ENCODE data around the gene ZNF423. TPM values are rescaled to one million over a fixed set of nuclear protein-coding genes. Genes with fewer than 3 reads are reported as not detected.

Gene ZNF423
- total RNA-seq, 4 donors from 2014 or later = 0.72 to 5.9 (median 1.1) TPM

DNA sequence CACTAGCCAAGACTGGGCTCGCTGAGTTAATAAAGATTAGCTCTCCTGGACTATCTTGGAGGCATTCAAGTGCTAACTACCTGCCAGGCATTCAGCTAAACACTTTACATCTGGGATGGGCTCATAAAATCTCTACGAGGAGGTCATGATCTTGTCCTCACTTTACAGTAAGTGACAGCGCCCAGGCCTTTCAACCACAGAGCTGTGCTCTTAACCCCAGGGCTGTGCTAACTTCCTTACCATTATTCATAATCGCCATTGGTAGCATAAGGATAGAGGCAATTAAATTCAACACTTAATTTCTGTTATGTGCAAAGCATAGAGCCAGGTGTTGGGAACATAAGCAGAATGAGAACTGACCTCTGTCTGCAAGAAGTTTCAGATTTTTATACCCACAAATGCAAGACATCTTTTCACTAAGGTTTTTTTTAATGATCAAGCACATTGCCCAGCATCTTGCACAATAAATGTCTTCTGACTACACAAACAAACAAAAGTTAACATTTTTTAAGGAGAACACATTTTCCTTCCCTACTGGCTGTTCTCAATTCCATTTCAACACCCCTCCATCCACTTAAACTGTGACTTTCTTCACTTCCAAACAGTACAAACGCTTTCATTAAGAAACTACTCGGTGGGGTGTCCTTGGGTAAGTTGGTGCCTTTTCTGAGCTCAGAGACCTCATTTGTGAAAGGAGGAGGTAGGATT lies 310.0 kb downstream of the ZNF423 start:
- intact Hi-C loops (cut with DNase I) = no loop called here
- Histone ChIP-seq H3K9me3 (no peaks in the 10 kb centered on the region), H3K27ac (peak overlapping the region in 2 of 4 donors; percentile 55 to 74), H3K36me3 (no peaks in the 10 kb centered on the region), H3K27me3 (no peaks in the 10 kb centered on the region), H3K4me3 (no peak overlapping the region), H3K4me1 (peaks cover 0 to 19% (median 3%) of the 10 kb centered on the region in 3 donors)
- no peak for DNase-seq
- 67 to 76% methylated on average over 5 to 6 of the region's 6 CpGs for WGBS, 2 donors
- TF ChIP-seq POLR2A (IDR thresholded peaks at IDR 0.05) = no peak
- TF ChIP-seq, protein P1, sequence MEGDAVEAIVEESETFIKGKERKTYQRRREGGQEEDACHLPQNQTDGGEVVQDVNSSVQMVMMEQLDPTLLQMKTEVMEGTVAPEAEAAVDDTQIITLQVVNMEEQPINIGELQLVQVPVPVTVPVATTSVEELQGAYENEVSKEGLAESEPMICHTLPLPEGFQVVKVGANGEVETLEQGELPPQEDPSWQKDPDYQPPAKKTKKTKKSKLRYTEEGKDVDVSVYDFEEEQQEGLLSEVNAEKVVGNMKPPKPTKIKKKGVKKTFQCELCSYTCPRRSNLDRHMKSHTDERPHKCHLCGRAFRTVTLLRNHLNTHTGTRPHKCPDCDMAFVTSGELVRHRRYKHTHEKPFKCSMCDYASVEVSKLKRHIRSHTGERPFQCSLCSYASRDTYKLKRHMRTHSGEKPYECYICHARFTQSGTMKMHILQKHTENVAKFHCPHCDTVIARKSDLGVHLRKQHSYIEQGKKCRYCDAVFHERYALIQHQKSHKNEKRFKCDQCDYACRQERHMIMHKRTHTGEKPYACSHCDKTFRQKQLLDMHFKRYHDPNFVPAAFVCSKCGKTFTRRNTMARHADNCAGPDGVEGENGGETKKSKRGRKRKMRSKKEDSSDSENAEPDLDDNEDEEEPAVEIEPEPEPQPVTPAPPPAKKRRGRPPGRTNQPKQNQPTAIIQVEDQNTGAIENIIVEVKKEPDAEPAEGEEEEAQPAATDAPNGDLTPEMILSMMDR (IDR thresholded peaks at IDR 0.05) = no peak

DNA sequence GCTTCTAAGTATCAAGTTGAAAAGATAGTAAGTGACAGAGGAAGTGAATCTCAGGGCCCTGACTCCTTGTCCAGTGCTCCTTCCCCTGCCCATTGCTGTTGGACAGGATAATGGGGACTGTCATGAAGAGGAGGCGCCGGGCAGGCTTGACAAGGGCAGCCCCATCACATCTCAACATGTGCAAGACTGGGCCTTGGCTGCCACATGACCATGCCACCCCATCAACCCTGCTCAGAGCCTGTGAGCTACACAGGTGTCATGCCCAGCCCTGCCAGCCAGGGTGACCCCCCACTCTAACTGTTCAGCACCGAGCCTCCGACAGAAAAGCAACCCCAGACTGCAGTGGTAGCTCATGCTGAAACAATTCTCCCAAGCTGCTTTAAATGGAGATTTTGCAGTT lies 310.7 kb downstream of the ZNF423 start:
- no peaks in the 10 kb centered on the region for H3K36me3 ChIP-seq
- no peak overlapping the region for H3K4me3 ChIP-seq
- H3K9me3 ChIP-seq = no peaks in the 10 kb centered on the region
- WGBS, 2 donors = 77% methylated on average over 2 of the region's 4 CpGs; no CpG with 5 or more reads in 1 of the 2 donors
- H3K27me3 ChIP-seq = no peaks in the 10 kb centered on the region
- peak overlapping the region in 1 of 4 donors; percentile 2 for H3K27ac ChIP-seq
- peaks cover 0 to 19% (median 3%) of the 10 kb centered on the region in 3 donors for H3K4me1 ChIP-seq
- intact Hi-C loops (cut with DNase I) = no loop called here
- no peak for DNase-seq
- no peak for TF ChIP-seq POLR2A (IDR thresholded peaks at IDR 0.05)
- TF ChIP-seq, protein P1 (IDR thresholded peaks at IDR 0.05) = no peak

DNA sequence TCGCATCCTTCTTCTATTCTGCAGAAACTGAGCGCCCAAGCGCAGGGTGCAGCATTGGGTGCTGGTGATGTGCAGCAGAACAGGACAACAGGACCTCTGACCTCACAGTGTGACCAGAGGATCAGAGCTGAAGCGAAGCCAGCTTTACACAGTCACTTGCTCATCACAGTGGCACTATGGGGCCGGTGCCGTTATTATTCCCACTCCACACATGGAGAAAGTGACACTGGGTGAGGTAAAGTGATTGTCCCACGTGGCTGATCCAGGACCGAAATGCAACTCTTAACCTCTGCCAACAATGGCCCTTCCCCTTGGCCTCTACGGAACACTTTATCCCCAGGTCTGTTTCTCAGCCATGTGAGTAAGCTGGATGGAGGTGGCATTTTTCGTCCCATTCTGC lies 311.1 kb downstream of the ZNF423 start:
- 88 to 89% methylated on average over 9 of the region's 10 CpGs for WGBS, 2 donors
- intact Hi-C loops (cut with DNase I) = no loop called here
- H3K27ac ChIP-seq = no peak overlapping the region

DNA sequence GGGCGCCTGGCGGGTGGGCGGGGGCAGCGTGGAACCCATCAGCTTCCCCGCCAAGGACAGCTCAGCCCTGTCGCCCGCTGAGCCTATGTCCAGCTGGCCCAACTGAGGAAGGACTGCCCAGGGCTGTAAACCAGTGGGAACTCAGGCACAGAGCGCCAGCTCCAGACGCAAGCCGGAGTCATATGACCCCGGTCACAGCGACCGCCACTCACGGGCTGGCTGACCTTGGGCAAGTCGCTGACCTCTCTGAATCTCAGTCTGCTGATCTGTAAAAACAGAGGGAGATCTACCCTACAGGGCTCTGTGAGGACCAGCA lies 312.3 kb downstream of the ZNF423 start:
- no peaks in the 10 kb centered on the region for H3K27me3 ChIP-seq
- H3K4me3 ChIP-seq = no peak overlapping the region
- WGBS, 2 donors = 91 to 96% methylated on average over 4 to 8 of the region's 15 CpGs
- intact Hi-C loops (cut with DNase I) = no loop called here
- no peaks in the 10 kb centered on the region for H3K36me3 ChIP-seq
- no peaks in the 10 kb centered on the region for H3K9me3 ChIP-seq
- peak overlapping the region in 2 of 4 donors; percentile 66 to 69 for H3K27ac ChIP-seq
- H3K4me1 ChIP-seq = peaks cover 0 to 19% (median 3%) of the 10 kb centered on the region in 3 donors
- no peak for DNase-seq
- TF ChIP-seq POLR2A (IDR thresholded peaks at IDR 0.05) = no peak

More for the DNA sequence above, 311.1 kb downstream of the ZNF423 start:
- H3K9me3 ChIP-seq = no peaks in the 10 kb centered on the region
- no peak for DNase-seq
- no peaks in the 10 kb centered on the region for H3K36me3 ChIP-seq
- TF ChIP-seq, protein P1 (IDR thresholded peaks at IDR 0.05) = no peak
- TF ChIP-seq POLR2A (IDR thresholded peaks at IDR 0.05) = no peak
- no peaks in the 10 kb centered on the region for H3K27me3 ChIP-seq
- no peak overlapping the region for H3K4me3 ChIP-seq
- H3K4me1 ChIP-seq = peaks cover 0 to 19% (median 3%) of the 10 kb centered on the region in 3 donors

DNA sequence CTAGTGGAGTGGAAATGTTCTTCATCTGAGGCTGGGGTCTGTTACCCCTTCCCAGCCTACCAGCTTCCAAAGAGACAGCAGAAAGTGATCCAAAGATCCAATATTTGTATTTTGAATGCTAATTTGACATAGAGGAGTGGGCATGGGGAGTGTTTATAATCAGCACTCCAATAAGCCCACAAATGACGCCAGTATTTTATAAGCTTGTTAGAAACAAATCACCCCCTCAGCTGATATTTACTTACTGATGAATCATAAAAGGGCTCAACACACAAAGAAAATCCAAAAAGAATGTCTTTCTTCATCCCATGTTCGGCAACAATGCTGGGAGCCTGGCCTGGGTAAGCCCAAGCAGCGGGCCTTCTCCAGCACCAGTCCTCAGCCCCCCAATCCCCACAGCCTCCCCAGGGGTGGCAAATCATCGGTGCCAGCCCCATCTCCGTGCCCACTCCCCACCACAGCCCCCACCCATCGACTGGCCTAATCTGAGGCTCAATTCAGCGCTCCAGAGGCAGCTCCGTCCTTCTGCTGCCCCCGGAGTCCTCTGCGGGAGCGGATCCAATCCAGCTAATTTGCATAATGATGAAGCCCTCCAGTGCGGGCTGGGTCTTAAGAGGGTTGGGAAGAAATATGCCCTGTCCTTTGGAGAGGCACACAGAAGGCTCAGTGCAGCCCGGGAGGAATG lies 312.8 kb downstream of the ZNF423 start:
- H3K4me3 ChIP-seq = no peak overlapping the region
- peaks cover 0 to 19% (median 3%) of the 10 kb centered on the region in 3 donors for H3K4me1 ChIP-seq
- H3K9me3 ChIP-seq = no peaks in the 10 kb centered on the region
- H3K36me3 ChIP-seq = no peaks in the 10 kb centered on the region
- TF ChIP-seq, protein P1 (IDR thresholded peaks at IDR 0.05) = no peak
- no peak for TF ChIP-seq POLR2A (IDR thresholded peaks at IDR 0.05)
- WGBS, 2 donors = 46 to 53% methylated on average over 4 to 8 of the region's 13 CpGs
- intact Hi-C loops (cut with DNase I) = no loop called here
- H3K27me3 ChIP-seq = no peaks in the 10 kb centered on the region
- DNase-seq = no peak
- H3K27ac ChIP-seq = peak overlapping the region in 2 of 4 donors; percentile 66 to 70
